ENCODE results near the gene PHACTR1. TPM values are rescaled to one million over a fixed set of nuclear protein-coding genes. Genes with fewer than 3 reads are reported as not detected.

The PHACTR1 gene
- total and polyA plus RNA-seq, 7 donors, result 0.04 to 3.0 (median 0.85) TPM

DNA sequence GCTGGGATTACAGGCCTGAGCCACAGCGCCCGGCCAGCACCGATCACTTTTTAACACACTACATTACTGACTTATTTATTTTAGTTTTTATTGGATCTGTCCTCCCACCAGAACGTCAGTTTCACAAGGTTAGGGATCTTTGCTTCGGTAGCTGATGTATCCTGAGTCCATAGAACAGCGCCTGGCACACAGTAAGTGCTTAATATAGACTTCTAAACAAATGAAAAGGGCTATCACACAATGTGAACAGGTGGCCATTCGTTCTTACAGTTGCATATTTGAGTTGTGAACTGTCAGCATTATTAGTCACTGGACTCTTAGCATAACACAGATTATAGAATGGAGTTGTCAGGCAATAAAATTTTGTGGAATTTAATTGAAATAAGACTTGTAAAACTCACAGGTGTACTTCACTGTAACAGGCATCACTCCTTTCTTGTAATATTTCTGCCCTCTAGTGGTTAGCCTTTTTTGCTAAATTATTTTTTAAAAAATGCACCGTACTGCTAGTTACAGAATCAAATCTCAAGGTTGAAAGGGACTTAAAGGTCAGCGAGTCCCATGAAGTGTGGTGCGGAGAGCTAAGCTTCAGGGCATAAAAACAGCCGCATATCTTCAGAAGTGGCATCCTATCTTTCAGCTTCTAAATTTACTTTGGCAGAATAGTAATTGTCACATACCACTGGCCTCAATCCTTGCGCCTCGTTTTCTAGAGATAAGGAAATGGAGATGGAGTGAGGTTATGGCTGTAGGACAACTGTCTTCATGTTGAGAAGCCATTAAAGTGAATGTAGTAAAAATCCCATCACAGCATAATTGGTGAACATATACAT is 615.2 kb downstream of the PHACTR1 start:
- H3K36me3 ChIP-seq (ENCODE audit: insufficient read depth in 1 of 2, low read depth in 1 of 2), result no peaks in the 10 kb centered on the region
- peaks cover 3% of the 10 kb centered on the region for H3K4me1 ChIP-seq
- no peak overlapping the region for H3K27ac ChIP-seq
- DNase-seq (no peak), ATAC-seq (no peak)
- WGBS, 3 donors, result 50 to 61% (median 51%) methylated on average over 13 of the region's 13 CpGs
- H3K9me3 ChIP-seq, result no peaks in the 10 kb centered on the region
- H3K27me3 ChIP-seq (ENCODE audit: insufficient read depth in 3 of 3, low read length in 2 of 3), result no peaks in the 10 kb centered on the region
- TF ChIP-seq, protein P1, sequence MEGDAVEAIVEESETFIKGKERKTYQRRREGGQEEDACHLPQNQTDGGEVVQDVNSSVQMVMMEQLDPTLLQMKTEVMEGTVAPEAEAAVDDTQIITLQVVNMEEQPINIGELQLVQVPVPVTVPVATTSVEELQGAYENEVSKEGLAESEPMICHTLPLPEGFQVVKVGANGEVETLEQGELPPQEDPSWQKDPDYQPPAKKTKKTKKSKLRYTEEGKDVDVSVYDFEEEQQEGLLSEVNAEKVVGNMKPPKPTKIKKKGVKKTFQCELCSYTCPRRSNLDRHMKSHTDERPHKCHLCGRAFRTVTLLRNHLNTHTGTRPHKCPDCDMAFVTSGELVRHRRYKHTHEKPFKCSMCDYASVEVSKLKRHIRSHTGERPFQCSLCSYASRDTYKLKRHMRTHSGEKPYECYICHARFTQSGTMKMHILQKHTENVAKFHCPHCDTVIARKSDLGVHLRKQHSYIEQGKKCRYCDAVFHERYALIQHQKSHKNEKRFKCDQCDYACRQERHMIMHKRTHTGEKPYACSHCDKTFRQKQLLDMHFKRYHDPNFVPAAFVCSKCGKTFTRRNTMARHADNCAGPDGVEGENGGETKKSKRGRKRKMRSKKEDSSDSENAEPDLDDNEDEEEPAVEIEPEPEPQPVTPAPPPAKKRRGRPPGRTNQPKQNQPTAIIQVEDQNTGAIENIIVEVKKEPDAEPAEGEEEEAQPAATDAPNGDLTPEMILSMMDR (IDR thresholded peaks at IDR 0.05), result peak; percentile 61
- intact Hi-C loops (cut with DNase I), result loop anchor here (10.0 kb wide), 3 partner anchors 137 to 417 kb away; no protein-coding TSS in a partner anchor
- no peak overlapping the region for H3K4me3 ChIP-seq

DNA sequence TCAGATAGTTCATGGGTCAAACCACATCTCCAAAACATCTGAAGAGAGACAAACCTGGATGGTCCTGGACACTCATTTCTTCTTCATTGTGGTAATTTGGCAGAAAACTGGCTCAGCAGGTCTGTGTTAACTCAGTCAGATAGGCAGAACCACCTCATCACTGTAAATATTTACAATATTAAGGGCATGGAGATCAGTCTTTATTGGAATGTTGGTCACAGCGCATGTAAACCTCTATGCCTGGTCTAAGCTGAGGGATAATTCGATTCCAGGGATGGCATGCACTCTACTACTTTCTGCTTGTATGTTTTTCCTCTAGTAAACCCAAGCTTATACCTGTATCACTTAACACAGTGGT is 615.8 kb downstream of the PHACTR1 start:
- intact Hi-C loops (cut with DNase I), result loop anchor here (10.0 kb wide), 3 partner anchors 138 to 418 kb away; no protein-coding TSS in a partner anchor
- WGBS, 3 donors, result 80 to 89% (median 83%) methylated on average over 2 of the region's 2 CpGs
- TF ChIP-seq, protein P1 (IDR thresholded peaks at IDR 0.05), result no peak
- Histone ChIP-seq H3K4me1 (peaks cover 2% of the 10 kb centered on the region), H3K9me3 (no peaks in the 10 kb centered on the region), H3K27ac (no peak overlapping the region), H3K36me3 (ENCODE audit: insufficient read depth in 1 of 2, low read depth in 1 of 2) (no peaks in the 10 kb centered on the region), H3K4me3 (no peak overlapping the region), H3K27me3 (ENCODE audit: insufficient read depth in 3 of 3, low read length in 2 of 3) (no peaks in the 10 kb centered on the region)
- ATAC-seq, result no peak
- DNase-seq, result no peak

DNA sequence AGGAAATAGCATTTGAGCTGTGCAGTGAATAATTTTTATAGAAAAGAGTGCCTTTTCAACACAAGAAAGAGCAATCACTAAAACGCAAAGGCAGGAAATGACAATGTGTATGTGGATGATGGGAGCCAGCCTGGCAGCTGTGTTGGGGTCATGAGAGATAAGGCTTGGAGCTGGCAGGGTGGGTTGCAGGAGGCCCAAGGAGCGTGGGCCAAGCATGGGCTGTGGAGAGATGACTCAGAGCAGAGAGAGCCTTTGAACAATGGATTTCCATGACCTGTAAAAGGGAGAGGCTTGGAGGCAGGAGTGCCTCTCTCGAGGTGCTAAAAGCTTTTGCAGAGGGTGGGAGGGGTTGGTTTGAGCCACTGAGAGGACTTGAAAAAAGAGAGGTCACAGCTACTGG is 618.4 kb downstream of the PHACTR1 start:
- H3K27ac ChIP-seq, result no peak overlapping the region

DNA sequence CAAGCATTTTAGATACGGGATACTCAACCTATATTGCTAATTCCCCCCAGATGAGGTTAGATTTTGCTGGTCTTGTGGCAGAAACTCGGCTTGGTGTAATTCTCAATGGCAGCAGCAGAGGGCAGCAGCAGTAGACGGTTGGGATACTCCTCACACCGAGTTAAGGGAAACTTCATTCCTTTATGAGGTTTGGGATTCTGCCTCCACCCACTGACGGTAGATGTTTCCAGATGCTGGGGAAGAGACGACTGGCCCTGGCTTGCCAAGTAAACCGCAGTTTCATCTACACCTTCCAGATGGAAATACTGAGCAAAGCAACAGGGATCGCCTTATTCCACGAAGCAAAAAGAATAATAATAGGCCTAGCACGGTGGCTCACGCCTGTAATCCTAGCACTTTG is 620.0 kb downstream of the PHACTR1 start:
- intact Hi-C loops (cut with DNase I), result loop anchor here (2.0 to 10.0 kb wide), 6 partner anchors 142 to 422 kb away; partner anchors contain the start of gene GFOD1 (in 1 of the 2)

More for the DNA sequence above, 618.4 kb downstream of the PHACTR1 start:
- Histone ChIP-seq H3K36me3 (ENCODE audit: insufficient read depth in 1 of 2, low read depth in 1 of 2) (no peaks in the 10 kb centered on the region), H3K9me3 (no peaks in the 10 kb centered on the region), H3K27me3 (ENCODE audit: insufficient read depth in 3 of 3, low read length in 2 of 3) (no peaks in the 10 kb centered on the region), H3K4me1 (no peaks in the 10 kb centered on the region), H3K4me3 (no peak overlapping the region)
- no peak for ATAC-seq
- no peak for DNase-seq
- TF ChIP-seq, protein P1 (IDR thresholded peaks at IDR 0.05), result no peak
- intact Hi-C loops (cut with DNase I), result loop anchor here (5.0 to 10.0 kb wide), 5 partner anchors 140 to 420 kb away; partner anchors contain the start of gene GFOD1 (in 1 of the 2)
- 55 to 68% (median 68%) methylated on average over 3 of the region's 3 CpGs for WGBS, 3 donors

More for the DNA sequence above, 620.0 kb downstream of the PHACTR1 start:
- H3K36me3 ChIP-seq (ENCODE audit: insufficient read depth in 1 of 2, low read depth in 1 of 2), result no peaks in the 10 kb centered on the region
- no peaks in the 10 kb centered on the region for H3K9me3 ChIP-seq
- ATAC-seq (peak; percentile 84 to 91 (median 88)), DNase-seq (peak; percentile 78 to 86)
- TF ChIP-seq, protein P1 (IDR thresholded peaks at IDR 0.05), result peak; percentile 83
- WGBS, 3 donors, result 17 to 25% (median 23%) methylated on average over 11 of the region's 11 CpGs
- H3K27me3 ChIP-seq (ENCODE audit: insufficient read depth in 3 of 3, low read length in 2 of 3), result no peaks in the 10 kb centered on the region
- no peaks in the 10 kb centered on the region for H3K4me1 ChIP-seq
- no peak overlapping the region for H3K27ac ChIP-seq
- H3K4me3 ChIP-seq, result no peak overlapping the region
